ENCODE measurements around the gene CES2. TPM values are rescaled to one million over a fixed set of nuclear protein-coding genes. Genes with fewer than 3 reads are reported as not detected.
A peak's percentile ranks its signal among the peaks of the same experiment; 100 is the strongest.
"Not testable (repeated sequence)": the region's sequence is repeated elsewhere in the genome, so short reads cannot be mapped to it uniquely, and the experiment has no call there.

CES2 gene
- total RNA-seq, 1 donor from 2014 or later = 14.1 TPM

DNA sequence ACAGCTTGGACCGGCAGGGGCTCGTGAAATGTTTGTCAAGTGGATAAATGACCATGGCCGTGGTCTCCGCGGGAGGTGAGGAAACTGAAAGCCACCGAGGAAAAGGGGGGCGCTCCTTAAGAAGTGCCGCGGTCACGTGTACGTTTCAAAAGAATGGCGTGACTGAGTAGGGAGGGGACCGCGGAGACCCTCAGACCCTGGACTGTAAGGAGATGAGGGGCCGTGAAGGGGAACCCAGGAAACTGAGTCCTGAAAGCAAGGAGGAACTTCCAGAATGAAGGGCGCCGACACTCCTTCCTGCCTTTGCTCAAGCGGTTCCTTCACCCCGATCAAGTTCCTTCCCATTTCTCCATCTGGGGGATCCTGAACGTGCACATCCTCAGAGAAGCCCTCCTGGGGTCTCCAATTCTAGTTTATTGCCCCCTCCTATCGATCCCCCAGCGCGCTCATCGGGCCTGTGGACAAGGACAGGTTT, 440 bp upstream of the CES2 start:
- not testable (repeated sequence) for DNase-seq

GRCh38 chr16:66936462-66936861, 1.1 kb downstream of the CES2 start:
- DNase-seq = no peak

- no peak for DNase-seq
Observed at GRCh38 chr16:66936889-66937554, 1.7 kb downstream of the CES2 start.

- no peak for DNase-seq
Observed at GRCh38 chr16:66937725-66938337, 2.5 kb downstream of the CES2 start.

GRCh38 chr16:66939366-66939765, 4.0 kb downstream of the CES2 start:
- DNase-seq = no peak

DNA sequence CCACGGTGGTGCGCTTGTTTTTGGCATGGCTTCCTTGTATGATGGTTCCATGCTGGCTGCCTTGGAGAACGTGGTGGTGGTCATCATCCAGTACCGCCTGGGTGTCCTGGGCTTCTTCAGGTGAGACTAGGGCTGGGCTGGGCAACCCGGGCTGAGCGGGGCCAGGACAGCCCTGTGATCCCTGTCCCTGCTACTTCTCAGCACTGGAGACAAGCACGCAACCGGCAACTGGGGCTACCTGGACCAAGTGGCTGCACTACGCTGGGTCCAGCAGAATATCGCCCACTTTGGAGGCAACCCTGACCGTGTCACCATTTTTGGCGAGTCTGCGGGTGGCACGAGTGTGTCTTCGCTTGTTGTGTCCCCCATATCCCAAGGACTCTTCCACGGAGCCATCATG, 4.9 kb downstream of the CES2 start:
- no peak for DNase-seq

GRCh38 chr16:66942981-66943380, 7.7 kb downstream of the CES2 start:
- no peak for DNase-seq

DNA sequence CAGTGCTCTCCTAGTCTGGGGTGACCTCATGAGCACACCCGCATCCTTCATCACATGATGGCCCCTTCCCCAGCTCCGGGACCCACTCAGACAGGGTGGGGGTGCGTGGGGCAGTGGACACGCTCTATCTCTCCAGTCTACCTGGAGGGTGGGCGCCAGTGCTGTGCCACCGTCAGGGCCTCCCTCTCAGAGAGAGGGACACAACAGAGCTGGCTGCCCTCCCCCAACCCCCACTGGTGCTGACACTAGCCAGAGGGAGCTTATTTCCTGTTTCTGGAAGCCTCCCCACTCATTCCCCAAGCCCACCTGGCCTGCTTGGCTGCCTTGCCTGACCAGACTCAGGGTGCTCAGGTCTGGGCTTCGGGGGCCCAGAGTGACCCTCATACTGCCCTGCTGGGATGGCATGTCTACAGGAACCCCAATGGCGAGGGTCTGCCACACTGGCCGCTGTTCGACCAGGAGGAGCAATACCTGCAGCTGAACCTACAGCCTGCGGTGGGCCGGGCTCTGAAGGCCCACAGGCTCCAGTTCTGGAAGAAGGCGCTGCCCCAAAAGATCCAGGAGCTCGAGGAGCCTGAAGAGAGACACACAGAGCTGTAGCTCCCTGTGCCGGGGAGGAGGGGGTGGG, 8.2 kb downstream of the CES2 start:
- no peak for DNase-seq

- DNase-seq = no peak
Observed at GRCh38 chr16:66944054-66944441, 8.7 kb downstream of the CES2 start.

DNA sequence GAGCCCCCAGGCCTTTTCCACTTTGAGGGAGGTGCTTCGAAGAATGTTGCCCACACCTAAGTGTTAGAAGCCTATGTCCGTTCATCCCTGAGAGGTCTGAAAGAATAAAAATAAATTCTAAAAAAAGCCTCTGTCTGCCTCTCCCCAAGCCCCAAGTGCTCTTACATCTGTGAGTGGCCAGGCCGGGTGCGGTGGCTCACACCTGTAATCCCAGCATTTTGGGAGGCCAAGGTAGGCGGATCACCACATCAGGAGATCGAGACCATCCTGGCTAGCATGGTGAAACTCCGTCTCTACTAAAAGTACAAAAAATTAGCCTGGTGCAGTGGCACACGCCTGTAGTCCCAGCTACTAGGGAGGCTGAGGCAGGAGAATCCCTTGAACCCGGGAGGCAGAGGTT, 9.7 kb downstream of the CES2 start:
- not testable (repeated sequence) for DNase-seq

- DNase-seq = no peak
Observed at GRCh38 chr16:66945939-66946338, 10.6 kb downstream of the CES2 start.

- DNase-seq = no peak
Observed at GRCh38 chr16:66946541-66946940, 11.2 kb downstream of the CES2 start.

DNA sequence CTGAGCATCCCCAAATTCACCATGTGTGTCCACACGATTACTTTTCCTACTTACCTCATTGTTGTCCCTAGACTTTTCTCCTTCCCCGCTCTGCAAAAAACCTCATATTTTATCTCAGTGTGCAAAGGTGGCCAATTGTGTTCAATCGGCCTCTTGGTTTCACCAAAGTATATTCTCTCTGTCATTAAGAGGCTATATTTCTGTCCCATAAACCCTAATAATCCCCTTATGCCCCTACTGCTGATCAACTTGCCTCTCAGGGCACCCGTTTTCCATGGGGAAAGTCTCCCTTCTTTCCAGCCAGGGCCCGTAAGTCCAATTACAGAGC, 11.6 kb downstream of the CES2 start:
- DNase-seq = no peak

GRCh38 chr16:66947302-66948065, 12.2 kb downstream of the CES2 start:
- DNase-seq = peak; percentile 89

- DNase-seq = no peak
Observed at GRCh38 chr16:66948134-66948836, 13.0 kb downstream of the CES2 start.

DNA sequence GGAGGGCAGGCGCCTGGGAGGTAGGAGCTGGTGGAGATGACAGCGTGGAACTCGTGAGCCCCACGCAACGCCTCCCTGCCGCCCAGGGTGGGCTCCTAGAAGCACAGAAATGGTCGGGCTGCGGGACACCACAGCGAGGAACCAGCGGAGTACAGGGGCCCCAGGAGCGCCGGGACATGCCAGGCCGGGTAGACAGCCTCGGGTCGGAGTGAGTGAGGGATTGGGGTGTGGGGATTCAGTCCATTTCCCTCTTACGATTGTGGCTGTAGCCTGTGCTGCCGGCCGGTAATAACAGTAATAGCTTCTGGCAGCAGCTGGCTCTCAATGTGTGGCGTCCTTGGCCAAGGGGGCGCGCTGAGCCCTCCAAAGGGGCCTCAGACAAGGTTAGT, 13.5 kb downstream of the CES2 start:
- no peak for DNase-seq

GRCh38 chr16:66949472-66949871, 14.2 kb downstream of the CES2 start:
- DNase-seq = no peak

DNA sequence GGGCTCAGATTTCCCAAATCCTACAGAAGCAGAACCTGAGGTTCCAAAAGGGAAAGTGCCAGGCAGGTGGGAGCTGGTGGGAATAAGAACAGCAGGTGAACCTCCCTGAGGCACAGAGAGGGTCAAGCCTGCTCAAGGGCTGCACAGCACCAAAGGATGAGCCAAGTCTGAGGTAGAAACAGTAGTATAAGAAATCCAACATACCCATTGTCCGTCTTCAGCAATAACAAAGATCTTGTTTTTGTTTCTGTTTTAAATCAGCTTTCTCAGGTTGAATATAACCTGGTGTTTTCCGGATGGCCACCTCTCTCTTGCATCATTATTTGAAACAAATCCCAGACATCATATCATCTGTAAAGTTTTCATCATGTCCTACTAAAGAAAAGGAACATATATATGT, 15.1 kb downstream of the CES2 start:
- no peak for DNase-seq

- no peak for DNase-seq
Observed at GRCh38 chr16:66950971-66951790, 15.9 kb downstream of the CES2 start.

GRCh38 chr16:66952430-66953110, 17.3 kb downstream of the CES2 start:
- DNase-seq = no peak

DNA sequence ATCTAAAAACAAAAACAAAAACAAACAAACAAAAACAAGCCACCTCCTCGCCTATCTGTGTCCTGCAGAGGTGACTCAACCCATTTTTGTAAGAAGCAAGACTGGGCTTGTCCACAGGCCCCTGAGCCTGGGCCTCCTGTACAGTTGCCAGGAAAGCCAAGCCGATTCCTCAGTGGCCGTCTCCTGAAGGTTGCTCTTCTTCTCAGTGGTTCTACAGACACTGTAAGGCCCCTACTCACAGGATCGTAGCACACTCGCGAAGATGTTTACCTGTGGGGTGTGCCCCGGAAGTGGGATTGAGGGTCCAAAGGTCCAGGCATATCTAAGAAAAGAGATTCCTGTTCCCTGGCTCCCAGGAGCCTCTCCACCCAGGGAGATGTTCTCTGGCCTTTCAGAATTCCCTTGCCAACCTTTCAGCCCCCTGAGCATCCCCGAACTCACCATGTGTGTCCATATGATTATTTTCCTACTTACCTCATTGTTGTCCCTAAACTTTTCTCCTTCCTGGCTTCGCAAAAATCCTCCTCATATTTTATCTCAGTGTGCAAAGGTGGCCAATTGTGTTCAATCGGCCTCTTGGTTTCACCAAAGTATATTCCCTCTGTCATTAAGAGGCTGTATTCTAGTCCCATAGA, 18.3 kb downstream of the CES2 start:
- DNase-seq = no peak

Measured in dermis blood vessel endothelial cell (primary cell).